ENCODE data around the gene CDC42EP1. TPM values are rescaled to one million over a fixed set of nuclear protein-coding genes. Genes with fewer than 3 reads are reported as not detected.
"Not testable (repeated sequence)": the region's sequence is repeated elsewhere in the genome, so short reads cannot be mapped to it uniquely, and the experiment has no call there.

CDC42EP1 gene
- total RNA-seq, 4 donors from 2014 or later = 22.3 to 41.0 (median 34.7) TPM

DNA sequence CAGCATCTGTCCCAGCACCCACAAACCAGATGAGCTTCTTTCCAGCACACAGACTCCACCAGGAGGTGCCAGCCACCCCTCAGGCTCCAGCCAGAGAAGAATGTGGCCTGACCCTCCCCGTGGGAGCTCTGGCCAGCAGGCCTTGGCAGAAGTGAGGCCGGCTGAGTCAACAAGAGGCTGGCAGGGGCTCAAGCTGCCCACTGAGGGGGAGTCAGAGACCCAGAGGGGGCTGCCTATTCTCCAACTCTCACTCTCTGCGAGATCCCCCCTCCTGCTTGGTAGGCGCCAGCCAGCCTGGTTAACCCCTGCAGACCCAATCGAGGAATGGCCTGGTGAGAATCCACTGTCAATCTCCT lies 10.6 kb upstream of the CDC42EP1 start:
- H3K36me3 ChIP-seq = no peaks in the 10 kb centered on the region
- no peaks in the 10 kb centered on the region for H3K27me3 ChIP-seq
- DNase-seq = no peak
- no peak overlapping the region for H3K27ac ChIP-seq
- H3K9me3 ChIP-seq = no peaks in the 10 kb centered on the region
- H3K4me3 ChIP-seq = no peak overlapping the region
- H3K4me1 ChIP-seq = peaks cover 0 to 38% (median 7%) of the 10 kb centered on the region in 4 donors
- TF ChIP-seq POLR2A (IDR thresholded peaks at IDR 0.05) = no peak
- TF ChIP-seq, protein P1, sequence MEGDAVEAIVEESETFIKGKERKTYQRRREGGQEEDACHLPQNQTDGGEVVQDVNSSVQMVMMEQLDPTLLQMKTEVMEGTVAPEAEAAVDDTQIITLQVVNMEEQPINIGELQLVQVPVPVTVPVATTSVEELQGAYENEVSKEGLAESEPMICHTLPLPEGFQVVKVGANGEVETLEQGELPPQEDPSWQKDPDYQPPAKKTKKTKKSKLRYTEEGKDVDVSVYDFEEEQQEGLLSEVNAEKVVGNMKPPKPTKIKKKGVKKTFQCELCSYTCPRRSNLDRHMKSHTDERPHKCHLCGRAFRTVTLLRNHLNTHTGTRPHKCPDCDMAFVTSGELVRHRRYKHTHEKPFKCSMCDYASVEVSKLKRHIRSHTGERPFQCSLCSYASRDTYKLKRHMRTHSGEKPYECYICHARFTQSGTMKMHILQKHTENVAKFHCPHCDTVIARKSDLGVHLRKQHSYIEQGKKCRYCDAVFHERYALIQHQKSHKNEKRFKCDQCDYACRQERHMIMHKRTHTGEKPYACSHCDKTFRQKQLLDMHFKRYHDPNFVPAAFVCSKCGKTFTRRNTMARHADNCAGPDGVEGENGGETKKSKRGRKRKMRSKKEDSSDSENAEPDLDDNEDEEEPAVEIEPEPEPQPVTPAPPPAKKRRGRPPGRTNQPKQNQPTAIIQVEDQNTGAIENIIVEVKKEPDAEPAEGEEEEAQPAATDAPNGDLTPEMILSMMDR (IDR thresholded peaks at IDR 0.05) = no peak

DNA sequence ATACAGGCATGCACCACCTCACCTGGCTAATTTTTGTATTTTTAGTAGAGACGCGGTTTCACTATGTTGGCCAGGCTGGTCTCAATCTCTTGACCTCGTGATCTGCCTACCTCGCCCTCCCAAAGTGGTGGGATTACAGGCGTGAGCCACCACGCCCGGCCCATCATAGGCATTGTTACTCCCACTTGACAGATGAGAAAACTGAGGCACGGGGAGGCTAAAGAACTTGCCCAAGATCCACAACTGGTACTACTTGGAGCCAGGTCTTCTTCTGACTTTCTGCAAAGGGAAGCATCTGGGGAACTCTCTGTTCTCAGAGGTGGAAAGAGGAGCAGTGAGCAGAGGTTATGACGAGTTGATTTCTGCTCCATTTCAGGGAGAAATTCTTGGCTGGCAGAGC lies 9.4 kb upstream of the CDC42EP1 start:
- H3K9me3 ChIP-seq, DNase-seq, H3K27ac ChIP-seq, H3K27me3 ChIP-seq, H3K36me3 ChIP-seq, H3K4me3 ChIP-seq: not testable (repeated sequence)
- H3K4me1 ChIP-seq = peaks cover 0 to 25% (median 0%) of the 10 kb centered on the region in 4 donors

GRCh38 chr22:37551981-37552380 lies 8.3 kb upstream of the CDC42EP1 start:
- Histone ChIP-seq H3K4me3 (no peak overlapping the region), H3K27me3 (no peaks in the 10 kb centered on the region), H3K4me1 (peaks cover 0 to 15% (median 0%) of the 10 kb centered on the region in 4 donors), H3K36me3 (no peaks in the 10 kb centered on the region), H3K27ac (peak overlapping the region; percentile 38 to 74 (median 52)), H3K9me3 (no peaks in the 10 kb centered on the region)
- DNase-seq = no peak
- TF ChIP-seq, protein P1 (IDR thresholded peaks at IDR 0.05) = no peak
- no peak for TF ChIP-seq POLR2A (IDR thresholded peaks at IDR 0.05)

- H3K36me3 ChIP-seq = no peaks in the 10 kb centered on the region
- DNase-seq = no peak
- H3K27ac ChIP-seq = peak overlapping the region; percentile 38 to 74 (median 52)
- no peaks in the 10 kb centered on the region for H3K9me3 ChIP-seq
- H3K4me1 ChIP-seq = peaks cover 0 to 18% (median 0%) of the 10 kb centered on the region in 4 donors
- no peaks in the 10 kb centered on the region for H3K27me3 ChIP-seq
- TF ChIP-seq, protein P1 (IDR thresholded peaks at IDR 0.05) = no peak
- no peak for TF ChIP-seq POLR2A (IDR thresholded peaks at IDR 0.05)
- H3K4me3 ChIP-seq = no peak overlapping the region
Measured at GRCh38 chr22:37552524-37553163, 7.6 kb upstream of the CDC42EP1 start.

DNA sequence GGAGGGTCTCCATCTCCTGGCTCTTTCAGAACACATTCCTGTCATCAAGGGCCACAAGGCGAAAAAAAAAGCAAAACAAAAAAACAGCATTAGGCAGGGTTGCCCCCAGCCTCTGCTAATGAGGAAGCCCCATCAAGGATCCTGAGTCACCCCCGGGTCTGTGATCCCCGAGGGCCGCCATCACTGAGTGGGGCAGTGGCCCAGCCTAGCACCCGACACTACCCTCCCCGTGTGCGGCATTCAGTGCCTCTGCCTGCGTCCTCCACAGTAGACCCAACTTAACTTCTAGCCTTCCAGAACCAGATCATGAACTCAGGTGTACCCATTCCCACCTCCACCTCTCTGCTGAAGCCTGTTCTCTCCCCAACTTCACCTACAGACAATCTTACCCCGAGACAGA lies 6.6 kb upstream of the CDC42EP1 start:
- Histone ChIP-seq H3K27ac (no peak overlapping the region), H3K4me3 (no peak overlapping the region), H3K4me1 (peaks cover 0 to 18% (median 0%) of the 10 kb centered on the region in 4 donors), H3K9me3 (no peaks in the 10 kb centered on the region), H3K36me3 (no peaks in the 10 kb centered on the region), H3K27me3 (no peaks in the 10 kb centered on the region)
- no peak for DNase-seq
- TF ChIP-seq POLR2A (IDR thresholded peaks at IDR 0.05) = no peak
- TF ChIP-seq, protein P1 (IDR thresholded peaks at IDR 0.05) = no peak

GRCh38 chr22:37555029-37555428 lies 5.3 kb upstream of the CDC42EP1 start:
- Histone ChIP-seq H3K9me3 (no peaks in the 10 kb centered on the region), H3K4me1 (peaks cover 0 to 18% (median 0%) of the 10 kb centered on the region in 4 donors), H3K4me3 (no peak overlapping the region), H3K36me3 (no peaks in the 10 kb centered on the region), H3K27ac (no peak overlapping the region), H3K27me3 (no peaks in the 10 kb centered on the region)
- no peak for TF ChIP-seq POLR2A (IDR thresholded peaks at IDR 0.05)
- TF ChIP-seq, protein P1 (IDR thresholded peaks at IDR 0.05) = no peak
- no peak for DNase-seq

Data from Peyer's patch (tissue), 4 donors.